NCI-H526 treated with DMSO at 0.1 percent for 48 hours (cell line): ENCODE measurements around the gene TSPAN3.

Experiments used
- DNase-seq: peaks from one replicate; lab custom pipeline; 2025; lab: John Stamatoyannopoulos, UW

Gene TSPAN3

DNA sequence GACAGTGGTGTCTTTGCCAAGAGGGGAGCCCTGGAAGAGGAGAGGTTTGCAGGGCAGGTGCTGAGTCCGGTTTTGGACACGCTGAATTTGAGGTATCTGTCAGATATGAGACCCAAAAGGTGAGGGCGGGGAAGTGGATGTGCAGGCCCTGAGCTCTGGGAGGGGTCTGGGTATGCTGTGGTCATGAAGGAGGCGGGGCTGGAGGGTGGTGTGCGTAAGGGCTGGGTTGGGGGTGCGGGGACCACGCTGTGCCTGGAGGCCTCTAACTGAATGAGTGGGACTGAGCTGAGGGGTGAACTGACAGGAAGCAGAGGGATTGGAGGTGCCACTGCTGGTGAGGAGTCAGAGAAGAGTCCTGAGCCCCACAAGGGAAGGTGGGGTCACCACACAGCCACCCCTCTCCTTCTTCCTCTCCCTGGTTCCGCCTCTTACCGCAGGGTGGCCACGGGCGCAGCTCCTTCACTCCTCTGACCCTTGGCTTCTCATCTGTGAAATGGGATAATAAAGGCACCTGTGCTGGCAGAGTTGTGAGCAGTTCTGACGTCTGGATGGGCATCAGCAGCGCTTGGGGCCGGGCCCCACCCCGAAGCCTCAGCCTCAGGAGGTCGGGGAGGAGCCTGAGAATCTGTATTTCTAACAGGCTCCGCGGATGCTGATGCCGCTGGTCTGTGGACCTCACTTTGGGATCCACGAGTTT lies 47.2 kb downstream of the TSPAN3 start:
- DNase-seq: no peak

GRCh38 chr15:77022646-77023575 lies 48.0 kb downstream of the TSPAN3 start:
- no peak for DNase-seq

DNA sequence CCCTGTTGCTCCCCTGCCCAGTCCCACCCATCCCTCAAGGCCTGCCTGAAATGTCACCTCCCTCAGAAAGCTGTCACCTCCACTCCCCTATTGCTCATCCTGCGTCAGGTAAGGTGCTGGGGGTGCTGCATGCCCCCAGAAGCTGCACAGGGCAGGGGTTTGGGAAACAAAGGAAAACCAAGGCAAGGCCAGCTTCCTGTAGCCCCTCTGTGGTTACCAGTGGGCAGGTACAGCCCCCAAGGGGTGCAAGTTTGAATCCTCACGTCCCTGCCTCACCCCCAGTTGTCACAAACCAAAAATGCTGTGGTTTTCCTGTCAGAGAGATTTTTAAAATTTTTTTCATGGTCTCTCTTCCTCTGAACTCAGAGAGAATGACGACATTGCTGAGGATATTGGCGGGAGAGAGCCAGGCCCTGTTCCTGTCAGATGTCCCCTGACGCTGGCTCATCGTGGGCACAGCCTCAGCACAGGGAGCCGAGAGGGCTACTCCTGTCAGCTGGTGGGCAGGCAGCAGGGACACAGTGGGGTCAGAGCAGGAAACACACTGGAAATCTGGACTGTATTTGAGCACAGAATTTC lies 49.0 kb downstream of the TSPAN3 start:
- DNase-seq: no peak

GRCh38 chr15:77021088-77021481 lies 49.8 kb downstream of the TSPAN3 start:
- DNase-seq: no peak

DNA sequence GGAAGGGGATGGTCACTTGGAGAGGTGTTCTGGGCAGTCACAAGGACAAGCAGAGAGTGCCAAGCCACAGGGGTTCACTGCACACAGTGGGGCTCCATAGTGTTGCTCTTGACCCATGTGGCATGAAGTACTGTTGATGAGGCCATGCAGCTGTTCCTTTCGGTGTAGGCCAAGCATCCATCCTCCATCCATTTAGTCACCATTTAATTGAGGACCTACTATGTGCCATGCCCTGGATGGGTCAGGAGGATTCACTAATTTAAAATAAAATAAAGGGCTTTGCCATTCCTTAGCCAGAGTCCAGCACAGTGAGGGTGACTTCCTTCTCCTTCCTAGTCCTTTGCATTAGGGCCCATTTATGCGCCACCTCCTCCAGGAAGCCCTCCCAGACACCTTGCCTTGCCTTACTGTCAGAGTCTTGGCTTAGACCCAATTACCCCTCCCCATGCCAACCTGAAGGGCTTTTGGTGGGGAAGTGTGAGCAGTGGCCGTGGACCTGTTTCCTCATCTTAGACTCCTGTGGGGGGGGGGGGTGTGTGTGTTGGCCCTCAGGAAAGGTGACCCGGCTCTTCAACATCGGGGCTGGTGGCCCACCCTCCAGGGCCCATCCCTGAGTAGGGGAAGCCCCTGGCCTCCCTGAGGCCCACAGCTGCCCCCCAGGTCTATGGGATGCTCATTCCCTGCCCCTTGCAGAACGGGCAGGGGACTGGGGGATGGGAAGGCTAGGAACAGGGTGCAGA lies 50.4 kb downstream of the TSPAN3 start:
- DNase-seq: no peak

DNA sequence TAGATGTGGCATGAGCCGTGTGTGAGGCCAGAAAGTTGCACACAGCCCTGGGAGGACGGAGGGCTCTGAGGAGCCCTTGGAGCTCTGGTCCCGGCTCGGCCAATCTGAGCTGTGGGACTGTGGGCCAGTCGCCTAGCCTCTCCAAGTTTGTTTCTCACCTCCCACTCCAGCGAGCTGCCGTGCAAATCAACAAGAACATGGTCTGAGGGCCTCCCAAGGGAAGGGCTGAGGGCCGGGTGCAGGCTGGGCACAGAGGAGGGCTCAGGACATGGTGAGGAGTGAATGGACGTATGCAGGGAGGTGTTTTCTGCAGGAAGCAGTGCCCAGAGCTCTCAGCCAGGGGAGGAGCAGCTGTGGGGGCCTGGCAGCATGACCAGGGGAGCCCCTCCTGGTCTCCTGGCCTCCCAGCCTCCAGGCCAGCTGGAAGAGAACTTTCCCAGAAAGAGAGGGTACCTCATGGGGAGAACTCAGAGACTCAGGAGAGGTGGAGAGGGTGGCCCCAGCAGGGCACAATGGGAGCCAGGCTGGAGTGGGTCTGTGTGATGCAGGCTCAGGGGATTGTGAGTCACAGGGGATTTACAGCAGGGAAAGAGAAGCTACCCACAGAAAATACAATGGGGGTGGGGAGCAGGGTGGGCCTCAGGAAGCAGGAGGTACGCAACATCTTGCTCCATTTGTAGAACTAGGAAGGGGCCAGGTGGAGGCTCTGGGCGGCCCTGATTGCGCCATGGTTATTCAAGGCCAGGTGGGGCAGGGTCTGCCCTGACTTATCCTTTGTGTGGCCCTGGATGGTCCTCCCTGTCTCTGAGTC lies 51.2 kb downstream of the TSPAN3 start:
- peak; percentile 47 for DNase-seq

- no peak for DNase-seq
Observed at GRCh38 chr15:77018796-77019505, 52.0 kb downstream of the TSPAN3 start.

GRCh38 chr15:77017761-77018720 lies 52.9 kb downstream of the TSPAN3 start:
- DNase-seq: no peak

DNA sequence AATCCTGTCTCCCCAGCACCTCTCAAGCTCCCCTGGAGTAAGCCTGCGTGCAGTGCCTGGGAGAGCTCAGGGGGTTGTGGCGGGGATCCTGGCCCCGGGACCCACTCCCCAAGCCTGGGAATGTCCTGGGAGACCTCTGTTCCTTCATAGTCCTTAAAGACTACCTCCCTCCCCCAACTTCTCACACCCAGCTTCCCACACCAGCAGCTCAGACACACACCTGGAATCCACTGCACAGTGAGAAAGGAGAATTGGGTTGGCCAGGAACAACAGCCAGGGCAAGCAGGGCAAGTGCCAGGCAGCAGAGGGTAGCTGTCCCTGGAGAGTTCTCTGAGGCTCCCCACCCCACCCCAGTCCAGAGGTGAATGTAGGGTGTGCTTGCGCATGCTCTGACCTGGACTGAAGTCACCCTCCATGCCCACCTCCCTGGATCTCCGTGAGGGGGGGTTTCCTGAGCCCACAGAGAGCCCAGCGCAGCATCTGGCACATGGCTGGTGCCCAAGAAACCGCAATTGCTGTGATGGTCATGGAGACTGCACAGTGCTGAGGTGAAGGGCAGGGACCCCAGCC lies 53.7 kb downstream of the TSPAN3 start:
- no peak for DNase-seq

DNA sequence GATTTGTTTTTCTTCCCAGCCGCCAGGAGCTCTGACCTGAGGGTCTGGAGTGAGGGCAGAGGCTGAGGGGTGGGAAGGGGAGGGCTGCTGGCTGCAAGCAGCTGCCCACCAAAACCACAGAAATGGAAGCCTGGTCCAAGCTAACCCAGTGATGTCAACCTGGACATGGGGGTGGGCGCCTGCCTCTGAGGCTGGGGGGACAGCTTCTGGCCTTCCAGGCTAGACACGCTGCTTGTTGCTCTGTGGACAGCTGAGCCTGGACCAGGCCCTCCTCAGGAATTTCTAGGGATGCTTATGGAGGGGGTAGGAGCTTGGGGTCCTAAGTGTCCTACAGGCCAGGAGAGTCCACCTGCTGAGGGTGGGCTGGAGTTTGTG lies 54.6 kb downstream of the TSPAN3 start:
- no peak for DNase-seq

- no peak for DNase-seq
Observed at GRCh38 chr15:77015646-77016320, 55.1 kb downstream of the TSPAN3 start.

GRCh38 chr15:77014132-77015081 lies 56.5 kb downstream of the TSPAN3 start:
- no peak for DNase-seq

- DNase-seq: no peak
Observed at GRCh38 chr15:77013776-77014131, 57.2 kb downstream of the TSPAN3 start.

GRCh38 chr15:77012868-77013267 lies 58.0 kb downstream of the TSPAN3 start:
- DNase-seq: no peak

DNA sequence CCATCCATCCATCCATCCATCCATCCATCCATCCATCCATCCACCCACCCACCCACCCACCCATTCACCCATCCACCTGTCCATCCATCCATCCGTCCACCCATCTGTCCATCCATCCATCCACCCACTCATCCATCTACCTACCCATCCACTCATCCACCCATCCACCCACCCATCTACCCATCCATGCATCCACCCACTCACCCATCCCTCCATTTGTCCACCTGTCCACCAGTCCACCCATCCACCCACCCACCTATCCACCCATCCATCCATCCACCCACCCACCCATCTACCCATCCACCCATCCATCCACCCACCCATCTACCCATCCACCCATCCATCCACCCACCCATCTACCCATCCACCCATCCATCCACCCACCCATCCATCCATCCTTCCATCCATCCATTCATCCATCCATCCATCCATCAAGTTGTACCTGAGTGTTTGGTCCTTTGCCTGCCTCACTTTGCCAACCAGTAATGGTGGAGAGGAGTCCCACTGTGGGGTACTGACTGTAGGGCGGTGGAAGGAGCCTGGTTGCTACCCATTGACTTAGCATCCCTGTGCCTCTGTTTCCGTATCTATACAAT lies 58.7 kb downstream of the TSPAN3 start:
- no peak for DNase-seq

- DNase-seq: no peak
Observed at GRCh38 chr15:77010857-77011256, 60.1 kb downstream of the TSPAN3 start.

GRCh38 chr15:77010312-77010686 lies 60.6 kb downstream of the TSPAN3 start:
- DNase-seq: no peak
